Activated gamma-delta T cell treated with anti-CD3 and anti-CD28 coated beads, Interleukin-2, amount 50 U/mL, for 16 hours (primary cell): Measurements from ENCODE around the gene HDLBP.

Source experiments
- DNase-seq: peaks from one replicate; pipeline ENCODE4 v3.0.0-alpha.2; 2020; ENCODE audit warnings: low read depth

Gene HDLBP

DNA sequence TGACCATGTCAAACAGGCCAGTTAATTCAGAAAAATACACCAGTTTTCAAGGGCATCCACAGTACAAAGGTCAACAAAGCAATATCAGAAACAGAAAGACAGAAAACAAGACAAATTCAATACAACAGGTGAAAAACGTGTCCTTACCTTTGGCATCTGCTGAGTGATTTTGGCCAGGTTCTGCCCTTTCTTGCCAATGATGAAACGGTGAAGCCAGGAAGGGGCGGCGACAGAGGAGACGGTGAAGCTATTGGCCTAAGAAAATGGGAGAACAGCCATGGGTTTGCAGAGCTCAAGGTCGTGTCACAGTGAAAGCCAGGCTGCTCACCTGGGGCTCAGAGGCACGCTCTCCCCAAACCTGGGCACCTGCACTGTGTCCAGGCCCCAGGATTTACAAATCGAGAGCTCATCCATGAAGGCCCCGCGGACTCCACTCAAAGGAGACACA, 60.5 kb downstream of the HDLBP start:
- no peak for DNase-seq

DNA sequence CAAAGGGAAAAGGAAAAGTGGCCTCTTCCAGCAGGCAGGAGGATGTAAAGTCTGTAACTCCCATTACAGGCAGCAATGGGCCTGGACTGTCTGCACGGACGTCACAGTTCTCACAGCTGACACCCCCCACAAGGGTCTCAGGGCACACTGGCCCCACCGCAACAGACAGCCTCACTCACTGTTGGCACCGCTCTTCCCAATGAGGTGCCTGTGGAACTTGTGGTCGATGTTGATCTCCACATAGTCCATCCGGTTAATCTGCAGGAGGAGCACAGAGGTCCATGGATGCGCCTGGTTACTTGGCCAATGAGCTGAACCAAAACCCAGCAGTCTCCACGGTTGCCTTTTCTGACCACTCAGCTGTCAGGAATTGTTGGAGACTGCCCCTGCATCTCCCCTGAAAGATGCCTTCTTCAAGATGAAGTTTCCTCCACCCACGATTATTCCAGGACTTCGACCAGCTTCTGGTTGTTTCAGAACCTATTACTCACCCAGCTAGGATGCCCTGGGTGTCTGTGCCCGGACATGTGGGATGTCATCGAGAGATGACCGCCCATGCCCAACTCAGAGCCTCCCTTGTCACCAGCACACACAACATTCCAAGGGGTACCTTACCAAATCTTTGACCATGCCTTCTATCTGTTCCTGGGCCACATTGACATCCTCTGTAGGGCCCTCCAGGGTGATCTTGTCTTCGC, 62.5 kb downstream of the HDLBP start:
- DNase-seq: no peak

DNA sequence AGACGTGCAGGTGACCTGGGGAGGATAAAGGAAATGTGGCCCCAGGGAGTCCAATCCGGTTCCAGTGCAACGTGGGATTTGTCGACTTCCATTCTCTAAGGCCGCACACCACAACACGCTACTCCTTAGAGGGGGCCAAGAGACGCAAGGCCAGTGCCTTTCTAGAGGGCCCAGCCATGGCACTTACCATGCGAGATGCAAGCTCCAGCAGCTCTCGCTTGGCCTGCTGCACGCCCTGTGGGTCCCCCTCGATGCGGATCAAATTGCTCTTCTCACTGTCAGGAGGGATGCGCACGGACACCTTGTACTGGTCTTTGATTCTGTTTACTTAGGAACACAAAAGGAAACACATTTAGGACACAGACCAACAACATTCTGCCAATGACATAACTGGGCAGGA, 65.8 kb downstream of the HDLBP start:
- no peak for DNase-seq

DNA sequence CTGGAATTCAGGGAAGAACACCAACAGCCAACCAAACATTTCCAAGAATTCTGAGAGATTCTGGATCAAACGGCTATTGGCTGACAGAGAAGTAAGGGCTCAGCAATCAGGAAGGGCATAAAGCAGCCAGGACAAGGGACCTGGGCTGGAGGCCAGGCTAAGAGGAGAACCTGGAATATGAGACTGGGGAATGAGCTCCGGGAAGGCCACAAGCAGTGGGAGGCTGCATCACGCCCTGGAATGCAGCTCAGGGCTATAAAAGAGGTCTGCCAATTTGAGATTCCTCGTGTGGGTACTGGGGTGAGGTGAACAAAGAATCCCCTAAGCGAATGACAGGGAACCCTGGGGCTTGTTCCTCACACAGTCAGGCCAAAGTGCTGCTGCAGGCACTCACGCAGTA, 66.6 kb downstream of the HDLBP start:
- no peak for DNase-seq

DNA sequence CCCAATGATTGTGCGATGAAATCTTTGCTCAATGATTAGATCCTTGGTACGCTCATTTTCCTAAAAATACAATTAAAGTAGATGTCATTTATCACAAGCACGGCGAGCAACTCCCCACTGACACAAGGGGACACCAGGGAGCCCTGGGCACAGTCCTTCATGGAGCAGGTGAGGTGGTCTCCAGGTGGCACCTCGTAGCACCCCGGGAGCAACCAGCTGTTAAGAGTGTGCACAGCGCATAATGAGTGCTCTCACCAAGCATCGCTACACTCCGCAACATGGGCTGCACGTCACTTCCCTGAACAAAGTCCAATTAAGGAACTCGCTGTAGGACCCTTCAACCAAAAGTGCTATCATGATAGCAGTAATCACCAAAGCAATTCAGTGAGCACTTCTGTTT, 67.2 kb downstream of the HDLBP start:
- no peak for DNase-seq

DNA sequence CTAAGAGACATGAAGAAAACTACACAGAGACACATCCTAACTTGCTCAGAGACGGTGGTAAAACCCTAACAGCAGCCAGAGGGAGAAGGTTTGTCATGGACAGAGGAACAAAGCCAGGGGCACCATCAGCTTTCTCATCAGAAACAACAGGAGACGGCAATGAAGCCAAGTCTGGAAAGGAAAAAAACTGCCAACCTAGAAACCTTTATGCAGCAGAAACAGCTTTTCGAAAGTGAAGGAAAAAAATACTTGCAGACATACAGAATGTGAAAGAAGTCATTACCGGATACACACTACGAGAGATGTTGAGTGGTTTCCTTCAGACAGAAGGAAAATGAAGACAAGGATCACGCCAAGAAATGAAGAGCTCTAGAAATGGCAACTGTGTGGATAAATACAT, 71.1 kb downstream of the HDLBP start:
- DNase-seq: no peak

DNA sequence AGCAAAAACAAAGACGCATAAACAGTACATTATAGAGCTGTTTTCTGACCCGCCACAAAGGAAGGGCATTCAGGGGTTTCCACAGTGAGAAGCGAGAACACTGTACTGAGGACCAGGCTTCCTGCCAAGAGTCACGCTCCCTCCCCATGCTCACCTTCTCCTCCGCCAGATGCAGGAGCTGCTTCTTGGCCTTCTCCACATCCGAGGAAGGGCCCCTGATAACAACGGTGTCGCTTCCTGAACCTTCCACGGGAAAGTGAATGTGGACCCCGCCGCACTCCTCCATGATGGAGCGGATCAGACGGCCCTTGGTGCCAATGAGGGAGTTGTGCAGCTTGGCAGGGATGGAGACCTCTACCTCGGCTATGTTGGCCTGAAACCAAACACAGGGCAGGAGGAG, 73.2 kb downstream of the HDLBP start:
- no peak for DNase-seq

DNA sequence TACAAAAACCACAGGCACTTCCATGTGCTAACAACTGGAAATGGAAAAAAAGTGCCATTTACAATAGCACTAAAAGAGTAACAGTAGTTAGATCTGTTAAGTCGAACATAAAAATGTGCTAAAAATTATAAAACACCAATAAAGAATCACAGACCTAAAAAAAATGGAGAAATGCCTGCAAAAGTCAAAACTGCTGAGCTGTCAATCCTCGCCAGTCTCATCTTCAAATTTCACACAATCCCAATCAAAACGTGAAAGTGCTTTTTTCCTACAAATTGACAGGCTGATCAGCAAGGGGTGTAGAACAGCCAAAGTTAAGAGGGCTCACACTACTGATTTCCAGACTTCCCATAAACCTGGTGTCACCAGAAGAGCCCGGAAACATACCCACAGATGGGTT, 73.8 kb downstream of the HDLBP start:
- DNase-seq: no peak

DNA sequence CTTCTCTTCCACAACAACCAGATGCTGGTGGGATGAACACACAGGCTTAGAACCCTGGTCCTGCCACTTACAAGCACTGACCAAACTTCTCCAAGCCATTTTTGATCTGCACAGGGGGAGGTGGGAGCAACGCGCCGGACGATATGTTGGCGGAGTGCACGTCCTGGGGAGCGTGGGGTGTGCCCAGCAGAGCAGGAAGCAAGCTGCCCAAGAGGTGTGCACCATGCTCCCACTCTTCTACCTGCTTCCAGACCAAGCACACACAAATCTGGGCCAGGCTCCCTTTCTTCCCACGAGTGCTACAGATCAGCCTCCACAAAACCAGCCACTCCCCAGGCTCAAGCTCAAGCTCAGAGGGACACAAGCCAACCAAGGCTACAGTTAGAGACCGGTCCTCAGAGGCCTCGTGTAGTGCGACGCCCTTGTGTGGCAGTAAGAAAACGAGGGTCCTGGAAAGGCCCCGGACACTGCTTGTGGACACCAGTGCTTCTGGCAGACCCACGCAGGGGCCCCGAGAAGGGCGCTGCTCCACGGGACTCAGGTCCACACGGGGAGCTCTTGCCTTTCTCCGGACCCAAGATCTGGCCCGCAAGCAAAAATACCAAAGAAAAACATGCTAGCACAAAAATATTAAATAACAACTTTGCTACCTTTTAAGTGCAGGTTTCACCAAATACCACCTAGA, 75.0 kb downstream of the HDLBP start:
- no peak for DNase-seq

DNA sequence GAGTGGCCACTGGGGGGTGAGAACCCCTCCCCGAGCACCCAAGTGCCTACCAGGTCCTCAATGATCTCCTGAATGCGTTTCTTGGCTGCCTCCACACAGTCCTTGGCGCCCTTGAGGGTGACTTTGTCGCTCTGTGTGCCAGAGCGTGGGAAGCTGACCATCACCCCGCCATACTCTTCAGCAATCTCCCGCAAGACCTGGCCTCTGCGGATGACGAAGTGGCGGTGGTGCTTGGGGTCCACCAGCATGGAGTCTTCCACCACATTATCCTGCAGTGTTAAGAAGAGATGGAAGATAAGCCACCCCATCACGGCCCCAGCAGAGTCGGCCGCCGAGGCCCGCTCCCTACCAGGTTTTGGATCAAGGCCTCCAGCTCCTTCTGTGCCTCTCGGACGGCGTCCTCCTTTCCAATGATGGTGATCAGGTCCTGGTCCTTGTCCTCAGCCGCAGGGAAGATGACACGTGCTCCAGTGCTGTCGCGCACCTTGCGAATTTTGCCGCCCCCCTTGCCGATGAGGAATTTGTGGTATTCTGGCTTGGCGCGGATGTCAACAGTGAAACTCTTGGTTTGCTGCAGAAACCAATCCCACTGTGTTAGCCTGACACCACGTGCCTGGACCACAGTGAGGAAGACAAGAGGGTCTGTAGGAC, 75.8 kb downstream of the HDLBP start:
- no peak for DNase-seq

DNA sequence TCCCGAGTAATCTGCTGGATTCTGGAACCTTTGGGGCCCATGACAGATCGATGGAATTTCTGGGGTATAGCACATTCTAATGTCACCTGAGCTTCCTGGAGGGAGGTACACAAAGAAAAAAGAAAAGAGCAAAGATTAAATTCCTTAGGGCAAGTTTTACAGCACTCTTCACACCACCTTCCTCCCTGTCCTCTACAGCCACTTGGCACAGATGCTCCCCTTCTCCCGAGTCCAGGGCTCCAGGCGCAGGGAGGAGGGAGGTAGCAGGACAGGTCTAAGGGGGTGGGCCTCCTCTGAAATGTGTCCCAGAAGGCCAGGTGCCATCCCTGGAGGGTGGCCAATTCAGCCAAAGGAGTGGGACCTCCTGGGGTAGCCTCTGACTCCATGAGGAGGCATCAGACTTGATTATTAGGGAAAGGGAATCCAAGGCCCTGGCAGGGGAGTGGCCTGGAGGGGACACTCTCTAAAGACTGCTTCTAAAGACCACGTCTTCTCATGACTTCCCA, 76.7 kb downstream of the HDLBP start:
- DNase-seq: no peak

DNA sequence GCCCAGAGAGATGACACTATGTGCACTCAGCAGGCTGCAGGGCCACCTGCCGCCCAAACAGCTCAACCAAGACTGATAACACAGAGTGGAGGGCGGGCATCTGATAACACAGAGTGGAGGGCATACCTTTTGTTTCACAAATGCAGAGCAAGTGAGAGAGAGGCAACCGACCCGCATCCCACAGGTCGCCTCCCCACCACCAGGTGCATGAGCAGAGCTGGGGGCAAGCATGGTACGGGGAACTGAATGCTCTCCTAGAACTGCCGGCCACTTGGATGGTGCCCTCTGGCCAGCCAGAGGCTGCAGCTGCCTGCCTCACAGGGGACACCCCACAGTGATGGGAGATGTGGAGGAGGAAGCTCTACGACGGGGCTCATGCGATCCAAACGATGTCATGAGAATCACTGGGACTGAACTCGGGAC, 77.5 kb downstream of the HDLBP start:
- DNase-seq: no peak

DNA sequence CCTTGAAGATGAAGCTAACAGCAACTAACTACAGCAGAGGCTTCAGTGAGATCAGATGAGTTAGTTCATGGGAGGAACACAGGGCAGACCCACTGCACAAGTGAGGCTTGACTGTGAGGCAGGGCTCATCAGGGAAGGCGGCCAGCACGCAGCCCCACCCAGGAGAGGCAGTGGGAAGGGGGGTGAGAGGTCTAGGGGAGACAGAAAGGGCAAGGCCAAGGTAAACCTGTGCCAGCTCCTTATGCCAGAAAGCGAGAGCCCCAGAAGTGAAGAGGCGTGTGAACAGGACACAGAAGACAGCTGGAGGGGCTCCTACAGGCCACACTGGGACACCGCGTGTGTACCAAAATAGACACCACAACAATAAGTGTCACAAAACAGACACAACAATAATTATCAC, 78.4 kb downstream of the HDLBP start:
- DNase-seq: no peak

DNA sequence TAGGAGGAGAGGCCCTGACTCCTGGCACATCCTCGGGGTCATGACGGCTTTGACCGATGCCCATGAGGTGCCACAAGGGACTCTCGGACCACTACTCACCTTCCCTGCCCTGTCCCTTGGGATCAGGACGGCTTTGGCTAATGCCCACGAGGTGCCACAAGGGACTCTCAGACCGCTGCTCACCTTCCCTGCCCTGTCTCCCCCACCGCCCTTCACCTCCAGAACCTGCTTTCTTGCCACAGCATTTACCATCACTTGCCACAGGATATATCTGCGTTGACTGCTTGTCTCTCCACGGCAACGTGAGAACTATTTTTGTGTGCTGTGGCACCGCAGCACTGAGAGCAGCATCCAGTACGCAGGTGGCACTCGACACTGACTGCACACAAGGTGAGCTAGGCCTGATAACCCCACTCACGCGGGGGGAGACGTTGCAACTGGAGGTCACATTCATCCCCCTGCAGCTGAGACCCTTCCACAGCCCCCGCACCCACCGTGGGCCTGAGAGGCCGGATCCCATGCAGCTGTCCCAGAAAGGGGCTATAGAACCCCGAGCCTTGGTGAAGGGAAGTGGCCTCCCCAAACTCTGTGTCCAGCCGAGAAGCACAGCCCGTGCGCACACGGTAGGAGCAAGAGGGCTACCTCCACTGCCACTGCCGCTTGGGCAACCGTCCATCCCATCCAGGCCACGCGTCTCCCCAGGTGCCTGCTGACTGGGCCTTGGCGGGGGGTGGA, 79.4 kb downstream of the HDLBP start:
- no peak for DNase-seq

DNA sequence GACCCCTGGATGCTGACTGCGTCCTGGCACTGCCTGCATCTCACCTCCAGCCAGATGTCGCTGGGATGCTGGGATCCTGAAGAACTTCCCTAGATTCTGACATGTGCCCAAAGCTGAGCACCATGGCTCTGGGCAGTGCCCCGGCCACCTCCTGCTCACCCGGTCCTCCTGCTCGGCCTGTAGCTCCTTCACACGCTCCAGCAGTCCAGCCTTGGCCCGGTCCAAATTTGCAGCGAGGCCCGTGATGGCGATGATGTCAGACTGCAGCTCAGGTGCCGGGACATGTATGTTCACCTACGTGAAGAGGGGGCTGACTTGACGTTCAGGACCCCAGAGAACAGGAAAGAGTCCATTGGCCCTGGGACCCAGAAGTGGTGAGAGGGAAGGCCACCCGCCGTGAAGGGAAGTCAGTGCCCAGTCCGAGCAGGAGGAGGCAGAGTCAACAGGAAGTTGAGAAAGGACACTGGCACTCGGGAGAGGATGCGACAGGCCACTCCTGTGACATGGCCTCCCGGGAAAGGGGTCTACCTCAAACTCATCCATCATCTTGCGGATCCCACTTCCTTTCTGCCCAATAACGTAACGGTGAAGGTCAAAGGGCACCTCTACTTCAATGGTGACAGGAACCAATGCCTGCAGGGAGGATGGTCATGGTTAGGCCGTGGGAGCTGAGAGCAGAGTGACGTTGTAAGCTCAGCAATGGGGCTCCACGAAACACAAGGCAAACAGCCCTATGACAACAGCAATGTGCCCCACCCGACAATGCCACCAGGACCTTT, 80.3 kb downstream of the HDLBP start:
- no peak for DNase-seq

DNA sequence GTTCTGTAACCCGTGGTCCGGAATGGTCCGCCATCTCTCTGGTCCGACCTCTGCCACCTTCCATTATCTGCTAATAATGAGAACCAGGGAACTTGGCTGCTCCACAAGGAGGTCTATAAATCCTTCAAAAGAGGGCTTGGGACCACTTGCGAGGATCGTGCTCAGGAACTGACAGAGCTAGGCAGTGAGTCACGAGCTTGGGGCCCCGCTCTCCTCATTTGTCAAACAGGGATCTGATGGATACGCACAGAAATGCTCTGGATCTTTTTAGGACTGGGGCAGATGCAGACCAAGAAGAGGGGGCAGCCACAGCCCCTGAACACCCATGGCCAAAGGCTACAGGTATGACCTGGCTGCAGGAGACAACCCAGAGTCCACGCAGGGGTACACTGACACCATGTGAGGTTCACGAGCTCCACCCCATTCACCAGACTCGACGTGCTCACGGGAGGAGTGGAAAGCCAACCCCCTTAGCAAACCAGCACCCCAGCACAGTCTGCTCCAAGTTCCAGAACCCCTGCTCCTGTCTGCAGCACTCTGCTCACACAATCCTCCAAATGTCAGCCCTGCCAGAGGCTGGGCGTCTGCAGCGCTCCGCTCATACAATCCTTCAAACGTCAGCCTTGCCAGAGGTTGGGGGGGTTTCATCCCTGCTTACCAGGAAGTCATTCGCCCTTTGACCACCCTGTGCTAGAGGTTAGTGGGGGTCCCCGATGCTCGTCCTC, 81.2 kb downstream of the HDLBP start:
- DNase-seq: no peak

DNA sequence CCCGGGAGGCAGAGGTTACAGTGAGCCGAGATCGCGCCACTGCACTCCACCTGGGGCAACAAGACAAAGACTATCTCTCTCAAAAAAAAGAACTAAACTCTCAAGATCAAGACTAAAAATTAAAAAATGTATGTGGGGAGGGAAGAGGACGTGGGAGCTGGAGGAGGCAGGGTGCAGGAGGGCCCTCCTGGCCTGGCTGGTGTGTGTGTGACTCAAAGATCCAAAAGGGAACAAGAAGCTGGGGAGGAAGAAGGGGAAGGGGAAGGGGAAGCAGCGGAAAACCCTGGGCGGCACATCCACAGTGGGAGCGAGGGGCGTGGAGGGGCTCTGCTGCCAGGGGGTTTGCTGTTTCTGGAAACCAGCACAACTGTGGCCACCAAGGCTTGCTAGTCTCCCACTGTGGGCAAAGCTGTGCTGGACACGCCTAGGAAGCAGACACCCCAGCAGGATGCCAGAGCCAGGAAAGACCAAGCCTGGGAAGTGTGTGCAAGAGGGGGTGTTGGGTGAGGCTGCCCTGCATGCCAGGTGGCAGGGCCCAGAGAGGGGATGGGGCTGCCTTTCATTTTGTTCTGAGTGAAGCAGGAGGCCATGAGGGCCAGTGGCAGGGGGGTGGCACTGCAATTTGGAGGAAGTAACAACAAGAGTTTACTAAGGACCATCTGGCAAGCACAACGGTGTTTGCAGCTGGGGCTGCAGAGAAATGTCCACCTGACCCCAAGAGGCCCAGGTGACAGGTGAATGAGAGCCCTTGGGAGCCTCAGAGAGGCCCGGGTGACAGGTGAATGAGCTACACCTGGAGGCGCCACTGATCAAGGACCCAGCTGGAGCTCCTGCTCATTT, 82.5 kb downstream of the HDLBP start:
- no peak for DNase-seq

DNA sequence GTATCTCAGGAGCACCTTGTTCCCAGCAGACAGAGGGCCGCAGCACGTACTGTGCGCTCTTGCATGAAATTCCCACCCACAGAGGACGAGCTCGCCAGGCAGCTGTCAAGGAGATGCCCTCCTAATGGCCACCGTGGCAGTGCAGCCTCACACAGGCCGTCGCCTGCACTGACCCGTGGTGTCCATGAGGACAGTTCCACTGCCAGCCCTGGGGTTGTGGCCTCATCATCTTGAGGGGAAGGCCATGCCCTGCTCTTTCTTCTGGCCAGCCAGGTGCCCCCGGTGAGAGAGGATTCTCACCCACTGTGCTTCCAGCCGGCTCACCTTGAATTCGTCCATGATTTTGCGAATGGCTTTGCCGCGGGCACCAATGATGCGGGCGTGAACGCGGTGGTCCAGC, 85.0 kb downstream of the HDLBP start:
- DNase-seq: no peak

DNA sequence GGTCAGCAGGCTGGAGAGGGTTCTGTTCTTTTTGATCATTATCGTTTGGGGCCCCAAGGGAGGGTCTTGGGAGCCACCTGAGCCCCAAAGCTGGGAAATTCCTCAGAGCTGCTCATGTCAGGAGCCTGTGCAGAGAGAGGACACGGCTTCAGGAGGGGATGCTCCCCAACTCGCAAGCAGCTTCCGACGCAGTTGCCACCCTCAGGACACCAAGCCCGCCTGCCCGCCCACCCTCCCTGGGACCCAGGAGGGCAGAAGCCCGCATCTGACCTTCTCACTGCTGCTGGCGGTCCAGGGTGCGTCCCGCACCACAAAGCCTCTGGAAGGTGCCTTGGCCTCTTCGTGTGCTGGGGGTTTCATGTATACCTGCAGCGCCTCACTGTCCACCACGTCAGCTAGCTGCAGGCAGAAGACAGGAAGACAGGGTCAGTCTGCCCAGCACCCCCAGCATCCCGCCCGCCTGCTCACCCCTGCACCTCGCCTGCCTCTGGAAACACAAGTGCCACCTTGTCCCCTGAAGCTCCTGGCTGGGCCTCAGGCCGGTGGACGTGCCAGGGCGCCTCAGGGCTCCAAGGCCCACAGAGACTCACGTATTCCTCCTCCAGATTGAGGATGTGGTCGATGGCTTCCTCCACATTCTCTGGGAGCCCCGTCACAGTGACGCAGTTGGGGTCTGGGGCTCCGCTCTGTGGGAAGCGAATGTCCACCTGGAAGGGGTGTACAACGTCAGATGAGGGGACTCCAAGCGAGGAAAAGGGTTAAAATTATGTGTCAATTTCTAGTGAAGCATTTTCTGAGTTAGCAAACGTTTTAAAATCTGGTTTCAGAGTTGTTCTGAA, 85.7 kb downstream of the HDLBP start:
- DNase-seq: no peak
